Thyroid gland (tissue), 4 donors: ENCODE measurements around the gene C19orf73.

Experiments
- CTCF ChIP-seq, 6 experiments: fragments of 200-600 bp in 3 of 6; fragments of 450-650 bp in 3 of 6; sonication (generic) in 3 of 6; IDR thresholded peaks; one replicate each; pipeline ENCODE4 v1.5.1; 2016 to 2019; ENCODE audit warnings: antibody characterized with exemption in 6 of 6, mild to moderate bottlenecking in 2 of 6, inconsistent platforms in 1 of 6, moderate library complexity in 1 of 6
- POLR2A ChIP-seq, 2 donors: fragments of 450-650 bp; IDR thresholded peaks; one replicate each; pipeline ENCODE4 v1.6.1; 2017; ENCODE audit warnings: antibody characterized with exemption in 2 of 2, mild to moderate bottlenecking in 2 of 2, moderate library complexity in 1 of 2

GRCh38 chr19:49142866-49143335, 24.0 kb upstream of the C19orf73 start:
- no peak for TF ChIP-seq CTCF (IDR thresholded peaks at IDR 0.05)
- TF ChIP-seq POLR2A (IDR thresholded peaks at IDR 0.05), result peak in 1 of 2 donors; percentile 26
